ENCODE results near the gene CFTR. TPM values are rescaled to one million over a fixed set of nuclear protein-coding genes. Genes with fewer than 3 reads are reported as not detected.

CFTR gene
- total RNA-seq, 3 donors from 2014 or later (not counting 1 experiment from before 2014, with no cell fraction given): not detected

GRCh38 chr7:117621075-117621618, 141.3 kb downstream of the CFTR start:
- peaks cover 7 to 14% of the 10 kb centered on the region in 2 donors for H3K9me3 Mint-ChIP-seq
- ATAC-seq (no peak), DNase-seq (no peak)
- no peaks in the 10 kb centered on the region for H3K4me1 Mint-ChIP-seq
- Histone ChIP-seq H3K4me3 (ENCODE audit: low read length) (no peak overlapping the region), H3K9me3 (ENCODE audit: control insufficient read depth, insufficient read depth, low read length) (no peaks in the 10 kb centered on the region), H3K36me3 (ENCODE audit: control insufficient read depth, insufficient read depth, low read length) (no peaks in the 10 kb centered on the region), H3K27ac (ENCODE audit: low read length) (no peak overlapping the region), H3K27me3 (ENCODE audit: control insufficient read depth, insufficient read depth, low read length) (no peaks in the 10 kb centered on the region), H3K4me1 (ENCODE audit: control insufficient read depth, insufficient read depth, low read length) (no peaks in the 10 kb centered on the region)
- H3K4me3 Mint-ChIP-seq: no peak overlapping the region
- 50% methylated on average over 2 of the region's 2 CpGs for WGBS (ENCODE audit: insufficient coverage)
- H3K27ac Mint-ChIP-seq: no peak overlapping the region
- intact Hi-C loops (cut with micrococcal nuclease): no loop called here
- H3K27me3 Mint-ChIP-seq (ENCODE audit: low read depth in 2 of 2): no peaks in the 10 kb centered on the region
- H3K36me3 Mint-ChIP-seq: no peaks in the 10 kb centered on the region
- TF ChIP-seq CTCF (IDR thresholded peaks at IDR 0.05): no peak

DNA sequence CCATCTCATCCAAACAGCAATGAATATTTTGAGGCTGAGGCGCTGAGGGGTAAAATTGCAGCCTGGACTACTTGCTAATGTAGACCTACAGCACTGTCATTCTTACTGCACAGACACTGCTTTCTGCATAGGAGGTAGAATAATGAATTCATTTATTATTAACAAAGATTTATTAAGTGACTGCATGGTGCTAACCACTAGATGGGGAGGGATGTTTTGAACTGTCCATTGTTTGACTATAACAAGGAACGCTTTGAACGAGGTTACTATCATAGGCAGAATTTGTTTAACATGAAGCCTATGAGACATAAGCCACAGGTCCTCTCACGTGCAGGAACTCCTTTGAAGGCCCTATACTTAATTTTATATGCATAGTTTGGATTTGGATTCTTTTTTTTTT, 143.8 kb downstream of the CFTR start:
- no peaks in the 10 kb centered on the region for H3K36me3 ChIP-seq (ENCODE audit: control insufficient read depth, insufficient read depth, low read length)
- no peaks in the 10 kb centered on the region for H3K4me1 ChIP-seq (ENCODE audit: control insufficient read depth, insufficient read depth, low read length)
- no peak for TF ChIP-seq CTCF (IDR thresholded peaks at IDR 0.05)
- H3K27me3 ChIP-seq (ENCODE audit: control insufficient read depth, insufficient read depth, low read length): no peaks in the 10 kb centered on the region
- H3K36me3 Mint-ChIP-seq: no peaks in the 10 kb centered on the region
- ATAC-seq: no peak
- no peak for DNase-seq
- no peak overlapping the region for H3K4me3 Mint-ChIP-seq
- no peak overlapping the region for H3K4me3 ChIP-seq (ENCODE audit: low read length)
- H3K27ac ChIP-seq (ENCODE audit: low read length): no peak overlapping the region
- WGBS (ENCODE audit: insufficient coverage): 90% methylated on average over 4 of the region's 4 CpGs
- H3K27ac Mint-ChIP-seq: no peak overlapping the region
- peaks cover 0 to 5% of the 10 kb centered on the region in 2 donors for H3K9me3 Mint-ChIP-seq
- H3K9me3 ChIP-seq (ENCODE audit: control insufficient read depth, insufficient read depth, low read length): no peaks in the 10 kb centered on the region
- intact Hi-C loops (cut with micrococcal nuclease): no loop called here
- H3K27me3 Mint-ChIP-seq (ENCODE audit: low read depth in 2 of 2): no peaks in the 10 kb centered on the region
- H3K4me1 Mint-ChIP-seq: no peaks in the 10 kb centered on the region

GRCh38 chr7:117630501-117630900, 150.7 kb downstream of the CFTR start:
- H3K9me3 ChIP-seq (ENCODE audit: control insufficient read depth, insufficient read depth, low read length): no peaks in the 10 kb centered on the region
- Mint-ChIP-seq H3K4me3 (no peak overlapping the region), H3K27ac (no peak overlapping the region), H3K4me1 (no peaks in the 10 kb centered on the region), H3K36me3 (no peaks in the 10 kb centered on the region), H3K9me3 (peaks cover 3 to 13% of the 10 kb centered on the region in 2 donors), H3K27me3 (ENCODE audit: low read depth in 2 of 2) (no peaks in the 10 kb centered on the region)
- no peak overlapping the region for H3K27ac ChIP-seq (ENCODE audit: low read length)
- no peak for ATAC-seq
- no peak for TF ChIP-seq CTCF (IDR thresholded peaks at IDR 0.05)
- no peaks in the 10 kb centered on the region for H3K4me1 ChIP-seq (ENCODE audit: control insufficient read depth, insufficient read depth, low read length)
- no peaks in the 10 kb centered on the region for H3K36me3 ChIP-seq (ENCODE audit: control insufficient read depth, insufficient read depth, low read length)
- H3K27me3 ChIP-seq (ENCODE audit: control insufficient read depth, insufficient read depth, low read length): no peaks in the 10 kb centered on the region
- intact Hi-C loops (cut with micrococcal nuclease): no loop called here
- 64% methylated on average over 4 of the region's 4 CpGs for WGBS (ENCODE audit: insufficient coverage)
- no peak for DNase-seq
- no peak overlapping the region for H3K4me3 ChIP-seq (ENCODE audit: low read length)

DNA sequence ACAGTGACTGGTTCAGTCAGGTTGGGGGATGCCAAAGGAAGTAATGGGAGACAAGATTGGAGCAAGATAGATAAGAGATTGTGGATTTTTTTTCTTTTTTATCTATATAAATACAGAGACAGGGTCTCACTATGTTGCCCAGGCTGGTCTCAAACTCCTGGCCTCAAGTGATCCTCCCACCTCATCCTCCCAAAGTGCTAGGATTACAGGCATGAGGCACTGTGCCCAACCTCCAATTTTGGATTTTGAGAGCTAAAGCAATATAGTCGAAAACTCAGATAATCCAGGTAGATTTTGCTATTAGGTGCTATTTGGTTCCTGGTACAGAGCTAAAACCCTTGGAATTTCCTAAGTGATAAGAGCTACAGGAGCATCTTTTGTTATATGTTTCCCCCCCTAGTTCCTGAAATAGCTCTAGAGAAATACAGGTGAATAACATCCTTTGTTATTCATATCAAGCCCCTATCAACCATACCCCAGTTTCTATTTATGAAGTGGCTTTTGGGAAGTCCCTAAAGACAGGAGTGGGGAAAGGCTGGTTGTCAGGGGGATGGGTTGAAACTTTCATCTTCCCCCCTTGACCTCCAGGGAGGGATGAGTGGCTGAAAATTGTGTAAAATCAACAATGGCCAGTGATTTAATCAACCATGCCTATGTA, 151.2 kb downstream of the CFTR start:
- H3K27ac Mint-ChIP-seq: no peak overlapping the region
- H3K36me3 Mint-ChIP-seq: no peaks in the 10 kb centered on the region
- no peak overlapping the region for H3K27ac ChIP-seq (ENCODE audit: low read length)

More for the DNA sequence above, 151.2 kb downstream of the CFTR start:
- Histone ChIP-seq H3K27me3 (ENCODE audit: control insufficient read depth, insufficient read depth, low read length) (no peaks in the 10 kb centered on the region), H3K9me3 (ENCODE audit: control insufficient read depth, insufficient read depth, low read length) (no peaks in the 10 kb centered on the region), H3K36me3 (ENCODE audit: control insufficient read depth, insufficient read depth, low read length) (no peaks in the 10 kb centered on the region), H3K4me1 (ENCODE audit: control insufficient read depth, insufficient read depth, low read length) (no peaks in the 10 kb centered on the region), H3K4me3 (ENCODE audit: low read length) (no peak overlapping the region)
- DNase-seq (no peak), ATAC-seq (no peak)
- WGBS (ENCODE audit: insufficient coverage): 92% methylated on average over 1 of the region's 1 CpG
- Mint-ChIP-seq H3K9me3 (peaks cover 3 to 13% of the 10 kb centered on the region in 2 donors), H3K27me3 (ENCODE audit: low read depth in 2 of 2) (no peaks in the 10 kb centered on the region), H3K4me3 (no peak overlapping the region), H3K4me1 (no peaks in the 10 kb centered on the region)
- intact Hi-C loops (cut with micrococcal nuclease): no loop called here
- no peak for TF ChIP-seq CTCF (IDR thresholded peaks at IDR 0.05)

Data from natural killer cell (primary cell).